H1 (cell line): ENCODE results near the gene C17orf50. TPM values are rescaled to one million over a fixed set of nuclear protein-coding genes. Genes with fewer than 3 reads are reported as not detected.

ENCODE experiments used
- CTCF ChIA-PET: fragments of 300-600 bp; sonication (Branson Sonifier 250); formaldehyde crosslinking; loops from one replicate; lab custom pipeline; 2021; ENCODE audit not compliant: partially characterized antibody; lab: Charles Lee
- POLR2A ChIA-PET: fragments of 300-600 bp; sonication (Branson Sonifier 250); formaldehyde crosslinking; loops from one replicate; lab custom pipeline; 2021; ENCODE audit warnings: inconsistent platforms; ENCODE audit not compliant: partially characterized antibody; lab: Charles Lee
- DNase-seq, 2 experiments: peaks; one replicate each; pipeline versions ENCODE4 v3.0.0 to v3.0.0-alpha.2; 2010 to 2022; ENCODE audit warnings: low spot score in 2 of 2, low read depth in 1 of 2, mixed read lengths in 1 of 2
- FAIRE-seq: peaks from 2 replicates; lab custom pipeline; 2011; peaks lifted over from hg19 to GRCh38; lab: Jason Lieb, UNC
- H2AFZ ChIP-seq: 2 replicates; pipeline ENCODE4 v1.8.1; 2012; ENCODE audit warnings: low read length, inconsistent platforms
- H2AK5ac ChIP-seq: 2 replicates; pipeline ENCODE4 v1.6.1; 2013; ENCODE audit warnings: low read depth, low read length
- H2BK120ac ChIP-seq: replicated peaks from 2 replicates; pipeline ENCODE3; 2013; ENCODE audit warnings: low read depth, low read length, inconsistent platforms
- H2BK12ac ChIP-seq: 2 replicates; pipeline ENCODE4 v1.6.1; 2013; ENCODE audit warnings: low read depth, low read length
- H2BK15ac ChIP-seq: 2 replicates; pipeline ENCODE4 v1.6.1; 2013; ENCODE audit warnings: low read length
- H2BK20ac ChIP-seq: 2 replicates; pipeline ENCODE4 v1.6.1; 2013; ENCODE audit warnings: low read length
- H2BK5ac ChIP-seq: 2 replicates; pipeline ENCODE4 v1.6.1; 2013; ENCODE audit warnings: low read depth, low read length
- H3K14ac ChIP-seq: 2 replicates; pipeline ENCODE4 v1.6.1; 2013; ENCODE audit warnings: inconsistent platforms; ENCODE audit not compliant: insufficient read length
- H3K18ac ChIP-seq: 2 replicates; pipeline ENCODE4 v1.6.1; 2013; ENCODE audit warnings: low read length; ENCODE audit errors: extremely low read depth
- H3K23ac ChIP-seq: 2 replicates; pipeline ENCODE4 v1.6.1; 2013; ENCODE audit warnings: inconsistent platforms; ENCODE audit not compliant: insufficient read length
- H3K23me2 ChIP-seq: 2 replicates; pipeline ENCODE4 v1.6.1; 2013; ENCODE audit warnings: low read depth, low read length
- H3K27ac ChIP-seq: 2 replicates; pipeline ENCODE4 v1.6.1; 2011; ENCODE audit warnings: low read depth, low read length, inconsistent platforms
- H3K27me3 ChIP-seq, 4 experiments: replicated peaks in 1 of 4; 1 replicate in 1 of 4; 2 replicates in 3 of 4; pipeline versions ENCODE4 v1.6.1 to v1.8.1; 2011 to 2013; ENCODE audit warnings: low read length in 3 of 4, mild to moderate bottlenecking in 3 of 4, inconsistent platforms in 2 of 4, mixed read lengths in 2 of 4, moderate library complexity in 1 of 4; ENCODE audit not compliant: control insufficient read depth in 3 of 4, insufficient read depth in 3 of 4; ENCODE audit errors: extremely low read depth in 1 of 4
- H3K36me3 ChIP-seq, 4 experiments: 2 replicates each; pipeline versions ENCODE4 v1.6.1 to v1.8.1; 2011 to 2013; ENCODE audit warnings: mild to moderate bottlenecking in 4 of 4, low read length in 3 of 4, moderate library complexity in 2 of 4, control low read depth in 1 of 4, inconsistent platforms in 1 of 4; ENCODE audit not compliant: insufficient read depth in 4 of 4, control insufficient read depth in 2 of 4
- H3K4ac ChIP-seq: replicated peaks from 2 replicates; pipeline ENCODE3; 2013; ENCODE audit warnings: low read length, low read depth, mixed read lengths, inconsistent platforms; ENCODE audit not compliant: insufficient read length
- H3K4me1 ChIP-seq, 4 experiments: replicated peaks in 1 of 4; 1 replicate in 1 of 4; 2 replicates in 3 of 4; pipeline versions ENCODE4 v1.6.1 to v1.8.1; 2011 to 2013; ENCODE audit warnings: low read length in 3 of 4, inconsistent platforms in 2 of 4, mixed read lengths in 1 of 4; ENCODE audit not compliant: insufficient read depth in 4 of 4, control insufficient read depth in 3 of 4
- H3K4me2 ChIP-seq, 2 experiments: 2 replicates each; pipeline versions ENCODE4 v1.6.1 to v1.8.1; 2011 to 2013; ENCODE audit warnings: low read depth in 2 of 2, low read length in 2 of 2, control low read depth in 1 of 2, inconsistent platforms in 1 of 2, mild to moderate bottlenecking in 1 of 2; ENCODE audit not compliant: insufficient read depth in 1 of 2
- H3K4me3 ChIP-seq, 4 experiments: fragments of 200-600, 300-600 bp in 1 of 4; sonication (generic), shearing (Covaris generic), sonication (Bioruptor Twin) in 1 of 4; 2 replicates each; pipeline versions ENCODE4 v1.5.1 to v1.8.1; 2011 to 2016; ENCODE audit warnings: low read length in 4 of 4, low read depth in 3 of 4, control low read depth in 2 of 4, inconsistent platforms in 2 of 4, mild to moderate bottlenecking in 2 of 4, mixed read lengths in 1 of 4, moderate library complexity in 1 of 4; ENCODE audit not compliant: insufficient read depth in 2 of 4; ENCODE audit errors: extremely low read depth in 1 of 4
- H3K56ac ChIP-seq: replicated peaks from 2 replicates; pipeline ENCODE3; 2013; ENCODE audit warnings: low read depth, mild to moderate bottlenecking, mixed read lengths, low read length, inconsistent platforms; ENCODE audit not compliant: insufficient read length
- H3K79me1 ChIP-seq: 2 replicates; pipeline ENCODE4 v1.6.1; 2013; ENCODE audit warnings: low read depth, low read length, control low read depth
- H3K79me2 ChIP-seq, 2 experiments: 2 replicates each; pipeline versions ENCODE4 v1.6.1 to v1.8.1; 2012 to 2013; ENCODE audit warnings: low read length in 2 of 2, mild to moderate bottlenecking in 2 of 2, inconsistent platforms in 1 of 2; ENCODE audit not compliant: insufficient read depth in 2 of 2, control insufficient read depth in 1 of 2
- H3K9ac ChIP-seq, 4 experiments: replicated peaks in 1 of 4; 1 replicate in 1 of 4; 2 replicates in 3 of 4; pipeline versions ENCODE4 v1.6.1 to v1.8.1; 2011 to 2013; ENCODE audit warnings: low read depth in 3 of 4, low read length in 3 of 4, control low read depth in 2 of 4, mild to moderate bottlenecking in 2 of 4, moderate library complexity in 2 of 4, inconsistent platforms in 1 of 4; ENCODE audit errors: extremely low read depth in 1 of 4
- H3K9me3 ChIP-seq, 2 experiments: 2 replicates each; pipeline versions ENCODE4 v1.6.1 to v1.8.1; 2012 to 2013; ENCODE audit warnings: mild to moderate bottlenecking in 2 of 2, moderate library complexity in 2 of 2, control low read depth in 1 of 2, inconsistent platforms in 1 of 2, low read depth in 1 of 2, low read length in 1 of 2, mixed read lengths in 1 of 2; ENCODE audit not compliant: insufficient read depth in 2 of 2
- H4K20me1 ChIP-seq, 2 experiments: replicated peaks in 1 of 2; 2 replicates each; pipeline versions ENCODE3 to v1.8.1; 2011 to 2013; ENCODE audit warnings: inconsistent platforms in 2 of 2, low read length in 2 of 2, mild to moderate bottlenecking in 1 of 2; ENCODE audit not compliant: insufficient read depth in 2 of 2, control insufficient read depth in 1 of 2
- H4K5ac ChIP-seq: 2 replicates; pipeline ENCODE4 v1.6.1; 2013; ENCODE audit warnings: low read length, low read depth, mixed read lengths, inconsistent platforms; ENCODE audit not compliant: insufficient read length
- H4K8ac ChIP-seq: 2 replicates; pipeline ENCODE4 v1.8.0; 2013; ENCODE audit warnings: mild to moderate bottlenecking, moderate library complexity, low read length, inconsistent platforms; ENCODE audit not compliant: insufficient read depth; ENCODE audit errors: extremely low read depth
- H4K91ac ChIP-seq: replicated peaks from 2 replicates; pipeline ENCODE3; 2013; ENCODE audit warnings: low read length, mixed read lengths, inconsistent platforms; ENCODE audit not compliant: insufficient read length
- GABPA ChIP-seq: IDR thresholded peaks from 2 replicates; pipeline ENCODE4 v1.6.1; 2011; ENCODE audit warnings: mild to moderate bottlenecking, low read length, moderate library complexity, borderline replicate concordance; ENCODE audit not compliant: insufficient read depth
- JUN ChIP-seq: IDR thresholded peaks from 2 replicates; pipeline ENCODE4 v1.6.1; 2011; ENCODE audit warnings: low read depth, mild to moderate bottlenecking, improper control_type of control experiment, low read length
- KDM1A ChIP-seq: fragments of 200-600, 300-600 bp; sonication (generic); IDR thresholded peaks from 2 replicates; pipeline ENCODE4 v1.7.1; 2016; ENCODE audit warnings: mild to moderate bottlenecking, low read length, borderline replicate concordance
- NRF1 ChIP-seq: IDR thresholded peaks from 2 replicates; pipeline ENCODE4 v1.6.1; 2011; ENCODE audit warnings: mild to moderate bottlenecking, low read depth, low read length, improper control_type of control experiment
- POLR2AphosphoS5 ChIP-seq: IDR thresholded peaks from 2 replicates; pipeline ENCODE4 v1.6.1; 2011; ENCODE audit warnings: low read depth, low read length
- RBBP5 ChIP-seq: IDR thresholded peaks from 2 replicates; pipeline ENCODE4 v1.7.1; 2012; ENCODE audit warnings: low read depth, mild to moderate bottlenecking, inconsistent platforms, low read length, moderate library complexity, borderline replicate concordance
- SUZ12 ChIP-seq: fragments of 200-600 bp; sonication (generic); IDR thresholded peaks from 2 replicates; pipeline ENCODE4 v1.6.1; 2012; ENCODE audit warnings: mild to moderate bottlenecking, inconsistent platforms, low read length, moderate library complexity, mixed read lengths
- TAF1 ChIP-seq: IDR thresholded peaks from 2 replicates; pipeline ENCODE4 v1.6.1; 2011; ENCODE audit warnings: mild to moderate bottlenecking, low read depth, low read length
- TAF7 ChIP-seq: optimal IDR thresholded peaks from 2 replicates; pipeline ENCODE3; 2011; ENCODE audit warnings: low read depth, mild to moderate bottlenecking, inconsistent platforms, low read length, moderate library complexity, borderline replicate concordance
- TEAD4 ChIP-seq: IDR thresholded peaks from 2 replicates; pipeline ENCODE4 v1.6.1; 2012; ENCODE audit warnings: low read depth, low read length, inconsistent platforms, mixed read lengths
- YY1 ChIP-seq: IDR thresholded peaks from 2 replicates; pipeline ENCODE4 v1.6.1; 2011; ENCODE audit warnings: low read depth, mild to moderate bottlenecking, low read length
- WGBS, 2 experiments: shearing (Covaris generic) in 1 of 2; methylation state at CpG; one replicate each; pipeline versions ENCODE4 v1.1.6 to v1.1.7; 2013 to 2015; ENCODE audit warnings: low lambda C conversion rate in 2 of 2, mixed read lengths in 2 of 2, inconsistent platforms in 1 of 2, low coverage in 1 of 2, missing lambda C conversion rate in 1 of 2; ENCODE audit not compliant: insufficient replicate concordance in 2 of 2, insufficient coverage in 1 of 2, insufficient read length in 1 of 2; ENCODE audit errors: extremely low coverage in 1 of 2, missing lambda C conversion rate in 1 of 2; 5-methylcytosine and 5-hydroxymethylcytosine counted together
- polyA plus RNA-seq, 7 experiments: library from polyadenylated mRNA; depleted of rRNA in 3 of 7; stranded (reverse) in 5 of 7; unstranded in 2 of 7; fragments of >200 nt in 5 of 7; fragments of 200-250 nt in 2 of 7; gene quantifications; 1 replicate in 5 of 7; 2 replicates in 1 of 7; 4 replicates in 1 of 7; pipeline versions ENCODE4 v1.2.1 to v1.2.3, GENCODE V29; 2011 to 2013; ENCODE audit warnings: missing spikeins in 2 of 7, mixed read lengths in 2 of 7
- total RNA-seq: library from RNA; stranded (reverse); fragmentation: NEBNext Ultra II Directional; extraction: Animal tissue kit (Norgen Biotek cat#: 25700); gene quantifications from 2 replicates; pipeline ENCODE4 v1.2.1, GENCODE V29; 2021
- TF ChIP-seq, protein P1 (sequence below), 3 experiments: IDR thresholded peaks; 1 replicate in 2 of 3; 2 replicates in 1 of 3; pipeline versions ENCODE4 v1.5.1 to v1.6.1; 2011; ENCODE audit warnings: low read length in 3 of 3, mild to moderate bottlenecking in 3 of 3, inconsistent platforms in 2 of 3, low read depth in 1 of 3, moderate library complexity in 1 of 3; ENCODE audit not compliant: insufficient read depth in 1 of 3; ENCODE audit errors: control extremely low read depth in 1 of 3

Gene C17orf50
- total and polyA plus RNA-seq, 2 of the 8 experiments (the other 6 are each of a cell fraction or from before 2014, with no cell fraction given): 0.12 TPM; not detected in 1

DNA sequence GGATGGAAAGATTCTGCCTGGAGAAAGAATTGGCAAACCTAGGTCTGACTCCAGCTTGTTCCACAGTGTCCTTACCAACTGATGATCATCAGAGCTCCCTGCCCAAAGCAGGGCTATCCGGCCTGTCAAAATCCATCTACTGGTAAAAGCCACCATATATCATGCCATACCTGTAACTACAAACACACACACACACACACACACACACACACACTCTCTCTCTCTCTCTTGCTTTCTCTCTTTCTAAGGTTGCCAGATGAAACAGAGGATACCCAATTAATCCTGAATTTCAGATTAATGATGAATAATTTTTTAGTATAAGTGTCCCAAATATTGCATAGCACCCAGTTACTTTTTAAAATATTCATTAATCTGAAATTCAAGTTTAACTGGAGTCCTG lies 36.3 kb downstream of the C17orf50 start:
- Histone ChIP-seq H4K5ac (no peak overlapping the region), H2BK5ac (no peak overlapping the region), H3K4me1 (peaks cover 0 to 10% (median 5%) of the 10 kb centered on the region in 4 experiments; a peak in 5 of 7 replicates), H2BK120ac (no peak overlapping the region)
- no peak for TF ChIP-seq JUN
- no peak for TF ChIP-seq TEAD4
- TF ChIP-seq RBBP5: no peak
- no peak for TF ChIP-seq NRF1
- no peak for TF ChIP-seq GABPA
- no peak for TF ChIP-seq TAF7
- no peak for TF ChIP-seq SUZ12
- TF ChIP-seq, protein P1, sequence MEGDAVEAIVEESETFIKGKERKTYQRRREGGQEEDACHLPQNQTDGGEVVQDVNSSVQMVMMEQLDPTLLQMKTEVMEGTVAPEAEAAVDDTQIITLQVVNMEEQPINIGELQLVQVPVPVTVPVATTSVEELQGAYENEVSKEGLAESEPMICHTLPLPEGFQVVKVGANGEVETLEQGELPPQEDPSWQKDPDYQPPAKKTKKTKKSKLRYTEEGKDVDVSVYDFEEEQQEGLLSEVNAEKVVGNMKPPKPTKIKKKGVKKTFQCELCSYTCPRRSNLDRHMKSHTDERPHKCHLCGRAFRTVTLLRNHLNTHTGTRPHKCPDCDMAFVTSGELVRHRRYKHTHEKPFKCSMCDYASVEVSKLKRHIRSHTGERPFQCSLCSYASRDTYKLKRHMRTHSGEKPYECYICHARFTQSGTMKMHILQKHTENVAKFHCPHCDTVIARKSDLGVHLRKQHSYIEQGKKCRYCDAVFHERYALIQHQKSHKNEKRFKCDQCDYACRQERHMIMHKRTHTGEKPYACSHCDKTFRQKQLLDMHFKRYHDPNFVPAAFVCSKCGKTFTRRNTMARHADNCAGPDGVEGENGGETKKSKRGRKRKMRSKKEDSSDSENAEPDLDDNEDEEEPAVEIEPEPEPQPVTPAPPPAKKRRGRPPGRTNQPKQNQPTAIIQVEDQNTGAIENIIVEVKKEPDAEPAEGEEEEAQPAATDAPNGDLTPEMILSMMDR (IDR thresholded peaks at IDR 0.05; ENCODE audit: control extremely low read depth in 1 of 3, insufficient read depth in 1 of 3, low read depth in 1 of 3, low read length in 3 of 3): no peak
- no peak for TF ChIP-seq TAF1
- TF ChIP-seq YY1: no peak
- no peak for TF ChIP-seq POLR2AphosphoS5
- no peak for TF ChIP-seq KDM1A
- TF ChIP-seq, all 59 proteins: peak for 0
- no peak overlapping the region for H3K14ac ChIP-seq
- no peak overlapping the region for H3K4me3 ChIP-seq
- no peak overlapping the region for H2BK15ac ChIP-seq
- no peak overlapping the region for H2BK12ac ChIP-seq
- no peaks in the 10 kb centered on the region for H3K79me1 ChIP-seq
- no peak for FAIRE-seq
- H2AFZ ChIP-seq: no peak overlapping the region
- peaks cover 11% of the 10 kb centered on the region; the same call in 1 of the 2 replicates for H3K23me2 ChIP-seq
- H3K27me3 ChIP-seq: peaks cover 23 to 54% (median 43%) of the 10 kb centered on the region in 4 experiments
- no peak overlapping the region for H3K9ac ChIP-seq
- no peak overlapping the region for H3K23ac ChIP-seq
- H4K91ac ChIP-seq: no peak overlapping the region
- DNase-seq: peak in 1 of 2 experiments; percentile 2
- POLR2A ChIA-PET: interaction anchor here (0.9 to 7.5 kb wide), 2 partner anchors 13 to 23 kb away, joined by 3 to 50 read pairs; partner anchors contain the start of gene TAF15
- no peak overlapping the region for H3K4ac ChIP-seq
- H3K36me3 ChIP-seq: no peaks in the 10 kb centered on the region
- H3K56ac ChIP-seq: no peak overlapping the region
- H3K9me3 ChIP-seq: no peaks in the 10 kb centered on the region
- no peaks in the 10 kb centered on the region for H3K79me2 ChIP-seq
- H3K18ac ChIP-seq: no peak overlapping the region
- H4K8ac ChIP-seq: no peak overlapping the region
- no peak overlapping the region for H2BK20ac ChIP-seq
- CTCF ChIA-PET: interaction anchor here (0.6 to 11.7 kb wide), 7 partner anchors 8 to 363 kb away, joined by 3 to 179 read pairs (median 4); partner anchors contain the start of genes C17orf50 and TAF15
- 87% methylated on average over 1 of the region's 1 CpG; no CpG with 5 or more reads in 1 of the 2 experiments for WGBS, 2 experiments
- no peak overlapping the region for H2AK5ac ChIP-seq
- H3K4me2 ChIP-seq: no peak overlapping the region
- peaks cover 2% of the 10 kb centered on the region in 2 experiments for H4K20me1 ChIP-seq
- H3K27ac ChIP-seq: no peak overlapping the region
